Measurements from ENCODE around the gene PITRM1. TPM values are rescaled to one million over a fixed set of nuclear protein-coding genes. Genes with fewer than 3 reads are reported as not detected.
A peak's percentile ranks its signal among the peaks of the same experiment; 100 is the strongest.
"Not testable (repeated sequence)": the region's sequence is repeated elsewhere in the genome, so short reads cannot be mapped to it uniquely, and the experiment has no call there.

Gene PITRM1
- total RNA-seq, 1 donor from 2014 or later, result 96.1 TPM

DNA sequence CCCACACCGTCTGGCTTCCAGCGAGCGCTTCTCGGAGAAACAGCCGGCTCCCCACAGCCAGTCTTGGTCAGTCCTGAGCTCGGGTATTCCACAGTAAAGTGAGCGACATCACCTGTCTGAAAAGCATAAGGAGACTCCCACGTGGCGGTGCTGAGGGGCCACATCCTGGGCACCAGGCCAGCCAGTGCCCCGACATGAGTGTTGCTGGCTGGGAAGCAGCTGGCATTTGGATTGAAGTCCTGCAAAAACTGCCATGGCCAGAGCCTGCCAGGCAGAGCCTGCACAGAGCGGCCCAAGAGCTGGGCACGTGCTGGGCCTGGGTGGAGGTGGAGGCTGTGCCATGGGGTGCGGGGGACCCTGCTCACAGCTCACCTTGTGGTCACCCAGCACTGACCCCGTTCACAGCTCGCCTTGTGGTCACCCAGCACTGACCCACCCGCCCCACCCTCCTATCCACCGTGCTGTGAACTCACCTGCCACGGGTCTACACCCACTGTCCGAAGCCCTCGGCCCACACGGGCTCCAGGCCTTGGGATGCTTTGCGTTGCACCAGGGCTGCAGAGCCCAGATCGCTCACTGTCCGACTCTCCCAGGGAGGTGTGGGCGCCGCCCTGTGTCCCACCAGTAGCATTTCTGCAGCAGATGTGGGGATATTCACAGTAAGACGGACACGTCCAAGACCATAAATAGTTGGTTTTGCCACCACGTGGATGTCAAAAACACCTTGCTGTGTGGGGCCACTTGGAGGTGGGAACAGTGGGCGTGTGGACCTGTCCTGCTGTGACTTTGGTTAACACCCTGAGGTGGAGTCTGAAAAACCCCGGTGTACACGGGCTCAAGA is 48.8 kb downstream of the PITRM1 start:
- DNase-seq (ENCODE audit: low read depth), result no peak

DNA sequence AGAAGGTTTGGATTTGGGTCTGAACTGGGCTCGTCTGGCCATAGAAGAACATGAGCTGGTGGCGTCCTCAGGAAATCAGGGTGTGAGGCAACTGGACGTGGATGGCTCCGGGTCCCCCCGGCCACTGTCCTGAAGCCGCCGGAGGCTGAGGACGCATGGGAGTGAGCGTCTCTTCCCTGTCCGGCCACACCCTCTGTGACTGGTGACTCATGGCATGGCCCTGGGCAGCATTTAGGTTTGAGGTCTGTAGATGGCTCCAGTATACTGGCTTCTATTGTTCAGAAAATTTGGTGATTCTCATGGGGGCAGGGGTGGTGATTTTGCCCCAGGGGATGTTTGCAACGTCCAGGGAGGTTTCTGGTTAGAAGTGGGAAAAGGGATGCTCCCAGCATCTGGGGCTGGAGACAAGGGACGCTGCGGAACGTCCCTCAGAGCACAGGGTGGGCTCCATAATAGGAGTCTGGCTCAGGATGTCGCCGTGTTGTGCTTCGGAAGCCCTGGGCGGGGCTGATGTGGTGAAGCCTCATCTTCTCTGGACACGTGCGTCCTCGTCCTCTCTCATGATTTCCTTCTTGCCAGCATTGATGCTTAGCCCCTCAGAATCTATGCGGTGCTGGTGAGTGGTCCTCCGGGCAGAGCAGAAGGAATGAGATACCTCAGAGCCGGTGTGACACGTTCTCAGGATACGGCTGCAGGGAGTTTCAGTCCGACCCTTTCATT is 49.9 kb downstream of the PITRM1 start:
- peak; percentile 16 for DNase-seq (ENCODE audit: low read depth)

DNA sequence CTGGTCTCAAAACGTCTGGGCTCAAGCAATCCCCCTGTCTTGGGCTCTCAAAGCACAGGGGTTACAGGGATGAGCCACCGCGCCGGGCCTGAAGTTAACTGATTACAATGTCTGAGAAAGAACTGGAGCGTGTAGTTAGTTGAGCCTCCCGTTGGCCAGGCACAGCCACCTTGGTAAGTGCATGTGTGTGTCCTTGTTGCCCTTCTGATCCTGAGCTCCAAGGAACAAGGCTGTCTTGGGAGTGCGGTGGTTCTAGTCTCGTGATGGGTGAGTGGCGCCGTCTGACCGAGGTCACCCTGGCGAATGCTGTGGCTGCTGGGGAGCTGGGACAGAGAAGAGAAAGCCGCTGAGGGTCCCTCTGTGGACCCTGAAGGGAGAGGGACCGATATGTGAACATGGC is 50.5 kb downstream of the PITRM1 start:
- no peak for DNase-seq (ENCODE audit: low read depth)

DNA sequence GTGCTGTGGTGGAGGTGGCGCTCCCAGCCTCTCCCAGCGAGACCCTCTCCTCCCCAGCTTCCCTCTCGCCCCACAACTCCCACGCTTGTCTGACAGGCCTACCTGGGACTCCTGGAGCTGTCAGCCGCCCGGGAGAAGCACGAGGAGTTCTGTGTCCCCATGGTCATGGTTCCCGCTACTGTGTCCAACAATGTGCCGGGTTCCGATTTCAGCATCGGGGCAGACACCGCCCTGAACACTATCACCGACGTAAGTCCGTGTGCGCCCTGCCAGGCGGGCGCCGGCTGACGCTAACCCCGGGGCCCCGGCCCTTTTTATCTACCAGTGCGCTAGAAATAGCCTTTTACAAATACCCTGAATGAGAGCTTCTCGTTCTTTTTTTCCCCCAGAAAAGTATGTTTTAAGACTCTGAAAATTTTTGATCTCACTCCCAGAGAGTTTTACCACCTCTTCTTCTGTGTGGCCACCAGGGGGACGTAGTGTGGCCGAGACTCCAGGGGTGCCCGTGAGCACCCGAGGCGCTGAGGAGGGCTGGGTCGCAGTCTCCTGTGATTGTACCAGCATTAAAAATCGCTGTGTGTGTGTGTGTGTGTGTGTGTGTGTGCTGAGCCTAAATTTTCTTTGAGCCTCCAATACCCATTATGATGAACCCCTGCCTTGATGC is 52.7 kb downstream of the PITRM1 start:
- DNase-seq (ENCODE audit: low read depth), result no peak

DNA sequence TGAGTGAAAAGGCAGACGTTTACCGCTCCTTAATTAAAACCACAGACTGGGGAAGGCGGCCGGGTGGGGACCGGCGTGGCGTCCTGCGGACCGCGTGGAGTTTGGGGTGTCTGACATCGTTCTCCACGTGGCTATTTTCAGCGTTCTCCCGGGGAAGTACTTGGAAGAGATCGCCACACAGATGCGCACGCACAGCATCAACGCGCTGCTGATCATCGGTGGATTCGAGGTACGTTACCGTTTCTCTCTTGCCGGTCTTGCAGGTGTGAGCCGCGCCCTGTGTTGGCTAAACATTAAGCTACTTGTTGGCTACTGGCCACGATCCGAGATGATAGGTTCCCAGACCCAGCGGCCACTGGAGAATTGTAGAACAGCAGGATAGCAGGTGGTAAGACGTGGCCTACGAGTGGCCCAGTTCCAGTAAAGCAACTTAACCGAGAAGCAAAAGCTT is 53.9 kb downstream of the PITRM1 start:
- no peak for DNase-seq (ENCODE audit: low read depth)

DNA sequence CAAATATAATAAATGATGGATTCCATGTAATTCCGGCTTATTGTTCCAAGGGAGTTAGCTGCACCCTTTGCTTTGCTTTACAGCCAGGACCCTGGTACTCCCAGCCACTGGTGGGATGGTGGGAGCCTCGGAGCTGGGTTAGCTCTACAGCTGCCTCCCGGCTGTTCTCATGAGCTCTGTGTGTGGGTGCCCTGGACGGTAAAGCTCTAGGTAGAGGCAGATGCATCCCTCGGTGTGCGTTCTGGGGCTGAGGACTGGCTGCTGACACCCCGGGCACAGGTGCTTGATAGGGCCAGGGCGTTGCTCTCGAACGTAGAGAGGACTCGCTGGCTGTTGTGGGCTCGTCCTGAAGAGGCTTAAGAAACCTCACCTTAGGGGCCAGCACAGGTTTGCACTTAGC is 55.1 kb downstream of the PITRM1 start:
- no peak for DNase-seq (ENCODE audit: low read depth)

DNA sequence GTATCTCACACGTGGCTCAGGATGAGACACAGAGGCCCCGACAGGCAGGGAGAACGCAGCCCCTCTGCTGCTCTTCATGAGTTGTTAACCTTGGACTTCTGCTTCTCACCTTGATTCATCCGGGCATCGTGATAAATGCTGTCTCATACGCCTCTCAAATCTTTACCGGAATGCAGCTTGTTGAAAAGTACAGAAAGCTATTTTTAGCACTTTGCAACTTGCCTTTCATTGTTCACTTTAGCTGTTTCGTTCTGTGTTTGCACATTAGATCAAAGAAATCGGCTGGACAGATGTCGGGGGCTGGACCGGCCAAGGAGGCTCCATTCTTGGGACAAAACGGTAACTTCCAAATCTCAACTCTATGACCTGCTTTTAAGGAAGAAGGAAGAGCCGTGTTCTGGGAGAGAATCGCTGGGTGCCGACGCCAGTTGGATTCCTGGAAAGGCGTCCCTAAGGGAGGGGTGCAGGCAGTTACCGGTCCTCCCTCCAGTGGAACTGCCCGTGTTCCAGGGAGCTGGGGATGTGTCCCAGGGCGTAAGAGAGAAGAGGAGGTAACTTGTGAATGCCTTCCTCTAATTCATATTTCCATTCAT is 56.0 kb downstream of the PITRM1 start:
- DNase-seq (ENCODE audit: low read depth), result no peak

DNA sequence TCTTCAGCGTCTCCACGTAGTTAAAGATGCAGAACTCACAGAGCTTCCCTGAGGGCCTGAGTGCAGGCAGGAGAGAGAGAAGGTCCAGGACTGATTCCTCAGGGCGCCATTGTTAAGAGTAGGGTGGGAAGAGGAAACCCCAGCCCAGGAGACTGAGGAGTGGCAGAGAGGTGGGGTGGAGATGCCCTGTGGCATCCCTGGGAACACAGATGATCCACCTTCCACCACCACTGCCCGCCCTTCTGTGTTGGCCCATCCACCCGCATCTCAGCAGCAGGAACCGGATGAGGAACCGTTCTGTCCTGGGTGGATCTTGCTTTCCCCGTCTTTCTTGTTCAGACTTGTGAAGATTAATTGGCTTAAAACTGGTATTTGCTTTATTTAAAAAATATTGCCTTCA is 56.9 kb downstream of the PITRM1 start:
- no peak for DNase-seq (ENCODE audit: low read depth)

DNA sequence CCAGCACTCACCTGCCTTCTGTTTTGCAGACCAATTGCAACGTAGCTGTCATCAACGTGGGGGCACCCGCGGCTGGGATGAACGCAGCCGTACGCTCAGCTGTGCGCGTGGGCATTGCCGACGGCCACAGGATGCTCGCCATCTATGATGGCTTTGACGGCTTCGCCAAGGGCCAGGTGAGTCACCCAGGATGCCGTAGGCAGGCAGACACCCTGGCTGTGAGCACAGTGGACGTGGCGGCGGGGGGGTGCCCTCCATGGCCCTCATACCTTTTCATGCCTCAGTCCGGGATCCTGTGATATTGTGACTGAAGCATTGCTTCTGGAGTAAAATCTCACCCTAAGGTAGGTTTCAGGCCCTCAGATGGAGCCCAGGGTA is 59.2 kb downstream of the PITRM1 start:
- DNase-seq (ENCODE audit: low read depth), result no peak

DNA sequence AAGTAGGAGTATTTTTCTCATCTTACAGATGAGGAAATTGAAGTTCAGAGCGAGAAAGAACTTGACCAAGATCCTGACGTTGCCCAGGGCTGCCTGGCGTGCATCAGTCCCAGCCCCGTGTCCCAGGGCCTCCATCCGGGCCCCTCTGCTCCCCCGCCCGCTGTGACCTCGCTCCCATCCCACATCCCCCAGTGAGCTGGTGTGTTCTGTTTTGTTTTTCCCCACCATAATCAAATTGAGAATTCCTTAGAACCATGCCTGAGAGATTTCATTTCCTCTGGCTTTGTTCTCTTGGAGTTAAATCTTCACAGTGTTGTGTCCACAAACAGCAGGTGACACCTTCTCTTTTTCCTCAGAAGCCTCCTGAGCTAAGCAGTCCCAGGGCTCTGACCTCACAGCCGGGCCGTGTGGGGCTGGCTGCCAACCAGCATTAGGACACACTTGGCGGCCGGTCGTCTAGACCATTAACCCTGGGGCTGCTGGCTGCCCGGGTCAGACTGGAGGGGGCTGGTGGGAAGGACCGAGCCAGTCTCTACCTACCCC is 60.9 kb downstream of the PITRM1 start:
- no peak for DNase-seq (ENCODE audit: low read depth)

DNA sequence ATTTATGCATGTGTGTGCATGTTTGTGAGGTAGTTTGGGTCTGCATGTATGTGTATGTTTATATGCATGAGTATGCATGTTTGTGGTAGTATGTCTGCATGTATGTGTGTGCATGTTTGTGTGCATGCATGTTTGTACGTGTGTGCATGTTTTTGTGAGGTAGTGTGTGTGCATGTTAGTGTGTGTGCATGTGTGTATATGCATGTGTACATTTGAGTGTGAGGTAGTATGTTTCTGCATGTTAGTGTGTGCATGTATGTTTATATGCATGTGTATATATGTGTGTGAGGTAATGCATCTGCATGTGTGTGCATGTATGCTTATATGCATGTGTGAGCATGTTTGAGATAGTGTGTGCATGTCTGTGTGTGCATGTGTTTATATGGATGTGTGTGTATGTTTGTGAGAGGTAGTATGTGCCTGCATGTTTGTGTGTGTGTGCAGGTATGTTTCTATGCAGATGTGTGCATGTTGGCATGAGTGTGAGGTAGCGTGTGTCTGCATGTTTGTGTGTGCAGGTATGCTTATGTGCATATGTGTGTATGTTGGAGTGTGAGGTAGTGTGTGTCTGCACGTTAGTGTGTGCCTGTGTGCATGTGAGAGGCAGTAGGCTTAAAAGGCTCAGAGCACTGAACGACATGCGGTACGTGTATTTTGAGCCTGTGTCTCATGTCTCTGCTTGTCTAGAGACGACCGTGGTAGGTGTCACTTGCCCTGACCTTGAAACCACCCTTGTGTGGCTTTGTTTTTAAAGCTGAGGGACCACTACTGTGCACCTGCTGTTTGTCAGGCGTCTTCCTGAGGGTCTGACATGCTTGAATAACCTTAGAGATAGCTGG is 61.6 kb downstream of the PITRM1 start:
- DNase-seq (ENCODE audit: low read depth), result peak; percentile 35

DNA sequence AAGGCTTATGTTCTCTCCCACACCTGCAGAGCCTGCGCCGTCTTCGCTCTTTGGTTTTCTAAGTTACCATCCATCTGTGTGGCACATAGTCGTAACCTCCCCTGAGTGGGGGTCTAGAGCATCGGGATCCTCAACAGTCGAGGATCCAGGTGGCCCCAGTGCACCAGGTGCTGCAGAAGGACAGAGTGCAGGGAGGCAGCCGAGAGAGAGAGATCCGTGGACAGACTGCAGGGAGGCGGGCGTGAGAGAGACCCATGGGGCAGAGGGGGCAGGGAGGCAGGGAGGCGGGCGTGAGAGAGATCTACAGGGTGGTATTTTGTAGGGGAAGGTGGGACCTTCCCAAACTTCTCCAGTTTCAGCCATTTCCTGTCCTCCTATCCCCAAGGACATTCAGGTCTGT is 62.9 kb downstream of the PITRM1 start:
- no peak for DNase-seq (ENCODE audit: low read depth)

DNA sequence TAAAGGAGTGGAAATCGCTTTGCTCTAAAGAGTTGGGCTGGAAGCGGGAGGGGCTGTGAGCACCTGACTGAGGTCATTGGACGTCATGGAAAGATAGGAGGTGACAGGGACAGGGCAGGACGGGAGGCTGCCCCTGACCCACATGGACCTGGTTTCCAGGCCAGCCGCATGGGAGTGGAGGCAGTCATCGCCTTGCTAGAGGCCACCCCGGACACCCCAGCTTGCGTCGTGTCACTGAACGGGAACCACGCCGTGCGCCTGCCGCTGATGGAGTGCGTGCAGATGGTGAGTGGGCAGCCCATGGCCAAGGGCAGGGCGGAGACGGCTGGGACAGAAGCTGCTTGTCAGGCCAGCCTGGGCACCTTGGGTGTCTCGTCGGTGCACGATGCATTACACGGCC is 63.4 kb downstream of the PITRM1 start:
- no peak for DNase-seq (ENCODE audit: low read depth)

DNA sequence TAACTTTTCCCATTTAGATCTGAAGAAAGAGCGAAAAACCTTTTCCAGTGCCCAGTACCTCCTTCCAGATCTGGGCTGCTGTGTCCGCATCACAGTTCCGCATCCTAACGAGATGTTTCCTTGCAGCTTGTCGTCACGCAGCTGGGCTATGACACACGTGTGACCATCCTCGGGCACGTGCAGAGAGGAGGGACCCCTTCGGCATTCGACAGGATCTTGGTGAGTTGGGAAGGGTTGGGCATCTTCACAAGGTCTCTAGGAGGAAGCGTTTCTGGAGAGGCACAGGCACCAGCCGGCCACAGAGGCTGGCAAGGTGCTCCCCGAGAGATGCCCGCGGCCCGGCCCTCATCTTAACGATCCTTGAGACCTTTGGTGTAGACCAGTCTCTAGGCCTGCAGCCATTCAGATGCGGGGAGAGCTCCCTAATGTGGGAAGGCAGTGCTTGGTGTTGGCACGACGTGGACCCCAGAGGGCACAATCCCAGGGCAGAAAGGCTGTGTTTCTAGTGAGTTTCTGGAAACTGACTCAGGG is 63.9 kb downstream of the PITRM1 start:
- DNase-seq (ENCODE audit: low read depth), result no peak

DNA sequence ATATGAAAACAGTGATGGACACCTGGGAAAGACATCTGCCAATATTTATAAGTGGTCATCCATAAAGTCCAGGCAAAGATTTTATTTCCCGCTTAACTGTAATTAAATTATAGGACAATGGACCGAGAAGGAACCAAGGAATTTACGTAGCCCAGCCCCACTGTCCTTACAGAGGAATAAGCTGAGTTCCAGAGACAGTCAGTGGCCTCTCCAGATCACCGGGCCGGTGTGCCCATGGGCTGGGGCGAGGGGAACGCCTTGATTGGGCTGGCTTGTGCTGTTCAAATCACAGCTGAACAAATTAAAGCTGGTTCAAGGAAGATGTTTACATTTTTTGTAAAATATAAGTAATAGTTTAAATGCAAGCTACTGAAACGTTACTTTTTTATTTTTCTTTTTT is 64.5 kb downstream of the PITRM1 start:
- DNase-seq (ENCODE audit: low read depth), result no peak

DNA sequence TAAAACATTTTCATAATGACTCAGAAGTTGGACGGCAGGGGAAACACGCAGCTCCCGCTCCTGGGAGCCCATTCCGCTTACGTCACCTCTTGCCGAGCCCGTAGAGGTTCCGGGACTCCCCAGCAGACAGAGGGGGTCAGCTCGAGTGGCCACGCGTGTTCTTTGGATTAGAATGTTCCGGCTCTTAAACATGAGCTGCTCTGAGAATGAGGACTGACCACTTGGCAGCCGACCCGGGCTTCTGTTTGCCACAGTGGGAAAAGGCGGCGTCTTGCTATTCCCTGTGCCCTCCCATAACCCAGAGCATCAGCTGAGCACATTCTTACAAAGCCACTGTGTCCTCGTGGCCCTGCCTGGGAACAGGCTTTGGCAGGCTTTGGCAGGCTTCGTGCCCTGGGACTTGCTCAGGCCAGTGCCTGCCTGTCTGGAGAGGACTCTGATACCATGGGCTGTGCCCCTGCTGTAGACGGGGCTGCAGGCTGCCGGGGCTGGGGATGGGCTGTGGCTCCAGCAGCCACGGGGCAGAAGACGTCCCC is 65.1 kb downstream of the PITRM1 start:
- DNase-seq (ENCODE audit: low read depth), result peak; percentile 98

DNA sequence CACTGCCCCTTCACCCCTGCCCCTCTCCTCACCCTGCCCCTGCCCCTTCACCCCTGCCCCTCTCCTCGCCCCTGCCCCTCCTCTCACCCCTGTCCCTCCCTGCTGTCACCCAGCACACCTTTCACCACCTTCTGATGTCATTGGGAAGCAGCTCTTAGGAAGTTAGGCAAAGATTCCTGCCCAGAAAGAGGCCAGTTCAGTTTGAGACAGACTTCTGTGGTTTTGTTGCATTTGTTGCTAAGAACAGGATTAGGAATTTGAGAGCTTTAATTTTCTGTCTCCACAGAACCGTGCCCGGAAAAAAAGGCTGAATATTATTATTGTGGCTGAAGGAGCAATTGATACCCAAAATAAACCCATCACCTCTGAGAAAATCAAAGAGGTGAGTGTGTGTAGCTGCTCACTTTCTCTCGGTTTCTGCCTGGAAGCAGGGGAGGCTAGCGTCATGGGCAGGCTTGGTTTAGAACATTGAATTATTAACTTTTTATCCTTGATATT is 65.6 kb downstream of the PITRM1 start:
- no peak for DNase-seq (ENCODE audit: low read depth)

DNA sequence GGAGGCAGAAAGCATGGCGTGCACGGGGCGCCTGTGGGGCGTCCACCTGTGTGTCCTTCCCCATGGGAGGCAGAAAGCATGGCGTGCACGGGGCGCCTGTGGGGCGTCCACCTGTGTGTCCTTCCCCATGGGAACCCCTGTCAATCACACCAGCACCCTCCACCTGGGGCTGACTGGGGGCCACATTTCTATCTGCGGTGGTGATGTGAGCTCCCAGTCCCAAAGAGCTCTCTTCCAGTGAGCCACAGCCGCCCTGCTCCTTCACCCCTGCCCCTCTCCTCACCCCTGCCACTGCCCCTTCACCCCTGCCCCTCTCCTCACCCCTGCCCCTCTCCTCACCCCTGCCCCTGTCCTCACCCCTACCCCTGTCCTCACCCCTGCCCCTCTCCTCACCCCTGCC is 66.3 kb downstream of the PITRM1 start:
- not testable (repeated sequence) for DNase-seq (ENCODE audit: low read depth)

DNA sequence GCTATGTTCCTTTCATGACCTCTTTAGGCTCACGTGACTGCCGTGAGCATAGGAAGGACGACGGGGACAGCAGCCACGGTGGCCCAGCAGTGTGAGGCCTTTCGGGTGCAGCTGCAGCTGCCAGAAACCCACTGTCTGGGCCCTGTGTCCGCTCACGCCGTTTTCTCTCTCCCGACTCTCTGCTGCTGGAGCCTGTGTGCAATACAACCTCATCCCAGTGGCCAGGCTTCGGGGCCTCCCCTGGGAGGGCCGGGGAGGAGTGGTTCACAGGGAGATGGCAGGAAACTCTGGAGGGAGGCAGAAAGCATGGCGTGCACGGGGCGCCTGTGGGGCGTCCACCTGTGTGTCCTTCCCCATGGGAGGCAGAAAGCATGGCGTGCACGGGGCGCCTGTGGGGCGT is 66.7 kb downstream of the PITRM1 start:
- DNase-seq (ENCODE audit: low read depth), result no peak

DNA sequence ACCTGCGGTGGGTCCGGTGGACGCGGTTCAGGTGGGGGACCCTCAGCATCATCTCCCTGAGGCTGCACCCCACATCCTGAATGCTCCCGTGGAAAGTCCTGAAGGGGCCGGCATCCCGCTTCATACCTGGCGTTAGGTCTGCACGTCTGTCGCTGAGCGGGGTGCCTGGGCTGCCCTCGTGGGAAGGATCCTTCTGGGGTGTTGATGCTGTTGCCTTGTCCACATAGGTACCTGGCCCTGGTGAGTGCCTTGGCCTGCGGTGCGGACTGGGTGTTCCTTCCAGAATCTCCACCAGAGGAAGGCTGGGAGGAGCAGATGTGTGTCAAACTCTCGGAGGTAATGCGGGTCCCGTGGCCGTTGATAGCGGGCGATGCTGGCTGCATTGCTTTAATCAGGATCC is 67.4 kb downstream of the PITRM1 start:
- DNase-seq (ENCODE audit: low read depth), result no peak

Data from myocyte (in vitro differentiated cells).